Activated T-cell treated with anti-CD3 and anti-CD28 coated beads, Interleukin-2, amount 50 U/mL, for 72 hours (primary cell): ENCODE measurements around the gene MDGA2. TPM values are rescaled to one million over a fixed set of nuclear protein-coding genes. Genes with fewer than 3 reads are reported as not detected.

Source experiments
- ATAC-seq, 2 donors: fragments of 150-1000 bp; cut with Tn5 transposase; replicated peaks in 1 of 2; 2 replicates each; pipeline ENCODE4 v1.10.0; 2021; ENCODE audit warnings: moderate library complexity in 2 of 2, mild to moderate bottlenecking in 1 of 2
- DNase-seq, 2 donors: peaks; one replicate each; pipeline ENCODE4 v3.0.0; 2021 to 2022; ENCODE audit warnings: mixed read lengths in 1 of 2
- H3K27ac Mint-ChIP-seq: one replicate; pipeline ENCODE4 v1.8.0; 2022; ENCODE audit warnings: mild to moderate bottlenecking, moderate library complexity, mixed read lengths
- H3K27me3 Mint-ChIP-seq: one replicate; pipeline ENCODE4 v1.8.0; 2022; ENCODE audit warnings: low read depth, mixed read lengths
- H3K36me3 Mint-ChIP-seq, 2 donors: one replicate each; pipeline ENCODE4 v1.8.0; 2022; ENCODE audit warnings: mixed read lengths in 2 of 2, mild to moderate bottlenecking in 1 of 2; ENCODE audit not compliant: insufficient read depth in 2 of 2
- H3K4me1 Mint-ChIP-seq: one replicate; pipeline ENCODE4 v1.8.0; 2022; ENCODE audit warnings: low read depth, mixed read lengths
- H3K4me3 Mint-ChIP-seq, 2 donors: one replicate each; pipeline ENCODE4 v1.8.0; 2022; ENCODE audit warnings: mild to moderate bottlenecking in 2 of 2, mixed read lengths in 2 of 2, moderate library complexity in 2 of 2
- H3K9me3 Mint-ChIP-seq, 2 donors: one replicate each; pipeline ENCODE4 v1.8.0; 2022; ENCODE audit warnings: mixed read lengths in 2 of 2
- total RNA-seq, 2 donors: library from RNA; stranded (reverse); gene quantifications; one replicate each; pipeline ENCODE4 v1.2.3, GENCODE V29; 2022

MDGA2 gene
- total RNA-seq = not detected

DNA sequence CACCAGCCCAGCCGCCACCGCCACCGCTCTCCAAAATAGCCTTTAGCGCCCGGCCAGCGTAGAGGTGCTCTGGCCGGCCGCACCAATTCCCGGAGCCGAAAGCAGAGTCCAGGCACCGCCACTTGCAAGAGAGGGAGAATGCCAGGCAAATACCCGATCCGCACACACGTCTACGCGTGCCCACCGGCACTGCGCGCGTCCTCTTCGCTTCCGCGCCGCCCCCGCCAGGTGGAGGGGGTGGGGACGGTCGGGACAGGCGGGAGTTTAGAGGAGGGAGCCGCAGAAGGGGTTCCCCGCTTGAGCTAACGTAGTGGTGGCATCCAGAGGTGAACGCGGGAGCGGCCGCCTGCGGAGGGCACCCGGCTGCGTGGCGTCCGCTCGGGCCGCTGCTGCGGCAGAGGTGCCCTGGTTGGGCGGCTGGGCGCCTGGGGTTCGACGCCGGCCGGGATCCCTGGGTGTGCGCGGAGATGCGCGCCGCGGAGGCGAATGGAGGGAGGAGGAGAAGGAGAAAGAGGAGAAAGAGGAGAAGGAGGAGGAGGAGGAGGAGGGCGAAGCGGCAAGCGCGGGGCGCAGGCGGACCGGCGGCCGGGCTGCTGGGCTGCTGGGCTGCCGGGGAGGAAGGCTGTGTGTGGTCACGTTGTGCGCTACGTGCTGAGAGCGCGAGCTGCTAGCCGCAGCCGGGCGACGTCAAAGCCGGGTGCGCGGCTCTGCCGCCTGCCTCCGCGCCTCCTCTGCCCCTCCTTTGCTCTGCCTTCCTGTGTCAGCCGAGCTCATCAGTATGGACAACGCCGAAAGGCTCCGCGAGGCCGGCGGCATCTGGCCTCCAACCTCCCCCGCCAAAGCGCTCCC lies at the start of gene MDGA2:
Gene MDGA2 (minus strand): TSS at position 140 of the 849 bp plus-strand sequence.
- H3K27me3 Mint-ChIP-seq = peaks cover 43% of the 10 kb centered on the region
- H3K4me3 Mint-ChIP-seq = peak within 1 kb of the TSS; percentile 36 to 59
- no peaks in the 10 kb centered on the region for H3K9me3 Mint-ChIP-seq
- H3K36me3 Mint-ChIP-seq = peaks cover 0 to 4% of the 10 kb centered on the region in 2 donors
- no peaks in the 10 kb centered on the region for H3K4me1 Mint-ChIP-seq
- no peak for DNase-seq
- ATAC-seq = peak; percentile 26 to 36
- H3K27ac Mint-ChIP-seq = no peak within 1 kb of the TSS

DNA sequence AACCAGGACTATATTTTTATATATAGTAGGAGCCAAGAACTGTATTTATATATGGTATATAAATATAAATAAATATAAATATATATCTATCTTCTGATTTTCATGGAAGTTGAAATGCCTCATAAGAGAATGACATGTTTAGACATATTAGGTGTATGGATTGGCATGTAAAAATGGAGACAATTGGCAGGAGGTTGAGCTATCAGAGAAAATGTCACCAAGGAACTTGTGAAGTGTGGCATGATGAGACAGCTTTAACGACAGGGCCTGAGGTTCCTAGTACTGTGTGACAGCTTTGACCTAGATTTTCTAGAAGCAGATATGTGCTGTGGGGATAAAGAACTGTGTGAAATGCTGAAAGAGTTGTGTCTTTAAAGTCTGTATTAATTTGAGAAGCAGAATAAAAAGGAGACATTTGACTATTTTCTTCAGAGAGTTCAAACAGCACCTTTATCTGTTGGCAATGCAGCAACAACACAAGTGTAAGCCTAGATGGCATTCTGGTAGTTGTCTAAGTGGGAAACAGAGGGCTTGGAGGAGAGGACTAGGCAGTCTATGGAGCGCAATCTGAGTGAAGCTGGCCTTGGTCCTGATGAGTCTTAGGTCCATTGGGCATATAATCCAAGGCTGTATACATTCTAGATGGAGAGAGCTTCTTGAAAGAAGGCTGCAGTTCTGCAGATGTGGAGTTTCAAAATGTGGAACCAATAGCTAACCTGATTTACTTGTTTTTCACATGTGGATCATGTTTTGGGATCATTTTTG lies 47.7 kb upstream of the MDGA2 start:
- no peaks in the 10 kb centered on the region for H3K36me3 Mint-ChIP-seq
- no peak overlapping the region for H3K4me3 Mint-ChIP-seq
- ATAC-seq (no peak), DNase-seq (no peak)
- H3K4me1 Mint-ChIP-seq = no peaks in the 10 kb centered on the region
- no peaks in the 10 kb centered on the region for H3K27me3 Mint-ChIP-seq
- H3K27ac Mint-ChIP-seq = no peak overlapping the region
- peaks cover 1 to 4% of the 10 kb centered on the region in 2 donors for H3K9me3 Mint-ChIP-seq

DNA sequence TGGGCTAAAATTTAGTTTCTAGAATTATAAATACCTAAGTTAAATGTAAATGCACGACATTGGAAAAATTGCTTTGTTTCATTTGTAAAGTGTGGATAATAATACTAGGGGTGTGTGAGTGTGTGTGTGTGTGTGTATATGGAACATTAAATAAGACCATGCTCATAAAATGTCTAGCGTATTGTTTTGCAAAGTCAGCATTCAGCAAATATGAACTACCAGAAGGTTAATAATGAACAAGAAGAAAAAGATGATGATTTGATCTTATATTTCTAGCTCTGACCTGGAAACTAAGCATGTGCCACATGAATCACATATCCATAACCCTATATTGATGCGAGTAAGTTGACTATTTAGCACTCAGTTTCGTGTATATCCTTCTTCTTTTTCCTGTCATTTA lies 44.9 kb upstream of the MDGA2 start:
- Mint-ChIP-seq H3K4me1 (no peaks in the 10 kb centered on the region), H3K4me3 (no peak overlapping the region), H3K27me3 (no peaks in the 10 kb centered on the region), H3K9me3 (peaks cover 1 to 4% of the 10 kb centered on the region in 2 donors), H3K27ac (no peak overlapping the region), H3K36me3 (no peaks in the 10 kb centered on the region)
- ATAC-seq = no peak
- DNase-seq = no peak

DNA sequence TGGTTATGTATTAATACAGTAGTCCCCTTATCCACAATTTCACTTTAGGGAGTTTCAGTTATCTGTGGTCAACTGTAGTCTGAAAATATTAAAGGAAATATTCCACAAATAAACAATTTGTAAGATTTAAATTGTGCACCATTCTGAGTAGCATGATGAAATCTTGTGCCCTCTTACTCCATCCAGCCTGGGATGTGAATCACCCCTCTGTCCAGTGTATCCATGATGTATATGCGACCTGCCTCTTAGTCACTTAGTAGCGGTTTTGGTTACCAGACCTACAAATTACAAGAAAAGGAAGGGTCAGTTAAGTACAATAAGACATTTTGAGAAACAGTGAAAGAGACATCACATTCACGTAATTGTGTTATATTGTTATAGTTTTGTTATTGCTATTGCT lies 39.9 kb upstream of the MDGA2 start:
- Mint-ChIP-seq H3K9me3 (no peaks in the 10 kb centered on the region), H3K4me1 (no peaks in the 10 kb centered on the region), H3K27me3 (no peaks in the 10 kb centered on the region), H3K27ac (no peak overlapping the region), H3K36me3 (no peaks in the 10 kb centered on the region), H3K4me3 (no peak overlapping the region)
- DNase-seq (no peak), ATAC-seq (no peak)

DNA sequence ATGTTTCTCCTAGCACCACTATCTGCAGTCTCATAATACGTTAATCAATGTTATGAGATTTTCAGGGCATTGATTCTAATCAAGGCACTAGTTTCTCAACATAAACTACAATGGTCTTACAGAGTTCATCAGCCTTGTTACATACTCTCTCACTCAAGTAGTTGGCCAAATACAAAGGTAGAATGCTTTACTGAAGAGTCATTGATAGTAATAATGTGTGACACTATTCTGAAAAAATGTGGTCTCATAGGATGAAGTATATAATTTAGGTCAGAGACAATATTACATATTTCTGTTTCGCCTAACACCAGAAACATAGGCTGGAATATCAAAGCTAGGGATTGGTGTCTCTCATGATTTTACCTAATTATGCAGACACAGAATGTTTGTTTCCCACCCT lies 35.2 kb upstream of the MDGA2 start:
- Mint-ChIP-seq H3K4me3 (no peak overlapping the region), H3K9me3 (peaks cover 0 to 4% of the 10 kb centered on the region in 2 donors), H3K27ac (no peak overlapping the region), H3K36me3 (no peaks in the 10 kb centered on the region), H3K27me3 (no peaks in the 10 kb centered on the region), H3K4me1 (no peaks in the 10 kb centered on the region)
- DNase-seq (no peak), ATAC-seq (no peak)

DNA sequence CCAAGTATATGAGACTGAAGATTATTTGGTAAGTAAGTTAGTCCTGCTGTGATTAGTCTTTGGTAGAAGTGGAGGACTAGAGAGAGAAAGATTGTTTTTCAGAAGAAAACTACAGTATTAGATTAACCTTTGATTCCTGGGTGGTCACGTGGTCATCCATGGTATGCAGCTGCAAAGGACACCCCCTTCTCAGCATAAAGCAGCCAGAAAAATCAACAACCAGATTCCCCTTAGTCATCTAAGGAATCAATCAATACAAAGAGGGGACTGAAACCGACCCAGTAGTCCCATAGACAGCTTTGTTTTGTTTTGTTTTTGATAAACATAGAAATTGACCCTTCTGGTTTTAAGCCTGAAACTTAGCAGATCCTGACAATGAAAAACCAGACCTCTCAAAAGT lies 30.3 kb upstream of the MDGA2 start:
- DNase-seq (no peak), ATAC-seq (no peak)
- no peak overlapping the region for H3K4me3 Mint-ChIP-seq
- no peaks in the 10 kb centered on the region for H3K4me1 Mint-ChIP-seq
- H3K27me3 Mint-ChIP-seq = no peaks in the 10 kb centered on the region
- H3K27ac Mint-ChIP-seq = no peak overlapping the region
- H3K9me3 Mint-ChIP-seq = peaks cover 0 to 6% of the 10 kb centered on the region in 2 donors
- H3K36me3 Mint-ChIP-seq = no peaks in the 10 kb centered on the region

DNA sequence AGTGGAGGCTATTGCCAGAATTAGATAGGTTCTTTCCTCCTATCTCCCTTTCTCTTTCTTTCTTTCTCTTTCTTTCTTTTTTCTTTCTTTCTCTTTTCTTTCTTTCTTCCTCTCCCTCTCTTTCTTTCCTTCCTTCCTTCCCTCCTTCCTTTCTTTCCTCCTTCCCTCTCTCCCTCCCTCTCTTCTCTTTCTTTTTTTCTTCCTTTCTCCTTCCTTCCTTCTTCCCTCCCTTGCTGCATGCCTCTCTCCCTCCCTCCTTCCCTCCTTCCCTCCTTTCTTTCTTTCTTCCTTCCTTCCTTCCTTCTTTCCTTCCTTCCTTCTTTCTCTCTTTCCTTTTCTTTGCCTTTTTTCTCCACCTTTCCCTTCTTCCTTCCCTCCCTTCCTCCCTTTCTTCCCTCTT lies 16.4 kb upstream of the MDGA2 start:
- Mint-ChIP-seq H3K27ac (no peak overlapping the region), H3K4me1 (no peaks in the 10 kb centered on the region), H3K36me3 (peaks cover 2 to 3% of the 10 kb centered on the region in 2 donors), H3K4me3 (no peak overlapping the region), H3K9me3 (peaks cover 7 to 10% of the 10 kb centered on the region in 2 donors), H3K27me3 (no peaks in the 10 kb centered on the region)
- no peak for DNase-seq
- ATAC-seq = no peak

DNA sequence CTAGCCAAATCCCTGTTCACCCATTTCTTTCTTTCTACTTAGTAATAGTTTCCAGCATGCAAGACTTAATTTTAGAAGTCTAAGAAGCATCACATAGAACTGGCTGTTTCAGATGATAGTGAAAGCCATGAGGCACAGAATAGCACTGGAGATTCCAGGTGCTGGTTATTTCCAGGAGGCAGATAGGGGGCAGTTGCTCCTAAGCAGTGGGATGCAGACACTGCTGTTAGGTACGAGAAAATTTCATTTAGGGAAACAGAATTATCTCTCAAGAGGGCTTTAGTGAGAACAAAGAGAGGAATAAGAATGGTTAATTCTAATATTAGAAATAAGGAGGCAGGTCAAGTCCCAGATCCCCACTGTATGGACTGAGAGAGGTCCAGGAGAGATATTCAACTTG lies 3.6 kb upstream of the MDGA2 start:
- peaks cover 25% of the 10 kb centered on the region for H3K27me3 Mint-ChIP-seq
- no peaks in the 10 kb centered on the region for H3K4me1 Mint-ChIP-seq
- ATAC-seq (no peak), DNase-seq (no peak)
- no peaks in the 10 kb centered on the region for H3K9me3 Mint-ChIP-seq
- no peak overlapping the region for H3K27ac Mint-ChIP-seq
- H3K36me3 Mint-ChIP-seq = peaks cover 0 to 1% of the 10 kb centered on the region in 2 donors
- H3K4me3 Mint-ChIP-seq = no peak overlapping the region

DNA sequence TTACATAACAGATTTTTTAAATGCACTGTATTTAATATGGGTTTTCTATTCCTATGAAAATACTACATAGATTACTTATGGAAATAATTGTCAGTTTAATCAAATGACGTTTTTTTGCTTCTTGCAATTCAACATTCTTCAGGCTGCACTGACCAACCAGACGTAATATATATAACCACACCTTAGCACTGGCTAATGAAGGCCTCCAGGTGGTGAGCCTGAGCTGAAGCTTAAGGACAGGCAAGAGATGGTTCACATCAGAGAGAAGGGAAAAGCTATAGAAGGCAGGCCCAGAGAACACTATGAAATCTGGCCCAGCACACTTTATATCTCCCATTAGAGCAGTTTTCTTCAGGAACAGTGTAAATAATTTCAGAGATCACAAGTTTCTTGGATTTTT lies 2.8 kb upstream of the MDGA2 start:
- H3K36me3 Mint-ChIP-seq = peaks cover 0 to 4% of the 10 kb centered on the region in 2 donors
- no peak overlapping the region for H3K4me3 Mint-ChIP-seq
- no peak overlapping the region for H3K27ac Mint-ChIP-seq
- no peaks in the 10 kb centered on the region for H3K9me3 Mint-ChIP-seq
- no peaks in the 10 kb centered on the region for H3K4me1 Mint-ChIP-seq
- no peak for DNase-seq
- ATAC-seq = no peak
- peaks cover 32% of the 10 kb centered on the region for H3K27me3 Mint-ChIP-seq

DNA sequence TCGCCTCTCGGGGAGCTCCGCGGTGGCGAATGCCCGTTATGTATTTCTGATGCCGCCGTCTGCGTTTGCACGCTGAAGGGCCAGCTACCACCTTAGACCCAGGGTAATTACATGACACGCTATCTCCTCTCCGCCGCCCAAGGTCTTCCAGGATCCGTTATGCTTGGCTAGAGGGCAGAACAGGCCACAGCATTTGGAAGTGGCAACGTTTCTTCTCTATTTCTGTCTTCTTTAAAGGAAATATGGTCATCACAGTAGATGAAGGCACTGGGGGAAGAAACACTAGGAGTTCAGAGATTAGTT lies 861 bp upstream of the MDGA2 start:
- Mint-ChIP-seq H3K36me3 (peaks cover 0 to 4% of the 10 kb centered on the region in 2 donors), H3K27me3 (peaks cover 43% of the 10 kb centered on the region), H3K4me3 (peak overlapping the region in 1 of 2 donors; percentile 59), H3K27ac (no peak overlapping the region), H3K4me1 (no peaks in the 10 kb centered on the region), H3K9me3 (no peaks in the 10 kb centered on the region)
- ATAC-seq = no peak
- DNase-seq = no peak

DNA sequence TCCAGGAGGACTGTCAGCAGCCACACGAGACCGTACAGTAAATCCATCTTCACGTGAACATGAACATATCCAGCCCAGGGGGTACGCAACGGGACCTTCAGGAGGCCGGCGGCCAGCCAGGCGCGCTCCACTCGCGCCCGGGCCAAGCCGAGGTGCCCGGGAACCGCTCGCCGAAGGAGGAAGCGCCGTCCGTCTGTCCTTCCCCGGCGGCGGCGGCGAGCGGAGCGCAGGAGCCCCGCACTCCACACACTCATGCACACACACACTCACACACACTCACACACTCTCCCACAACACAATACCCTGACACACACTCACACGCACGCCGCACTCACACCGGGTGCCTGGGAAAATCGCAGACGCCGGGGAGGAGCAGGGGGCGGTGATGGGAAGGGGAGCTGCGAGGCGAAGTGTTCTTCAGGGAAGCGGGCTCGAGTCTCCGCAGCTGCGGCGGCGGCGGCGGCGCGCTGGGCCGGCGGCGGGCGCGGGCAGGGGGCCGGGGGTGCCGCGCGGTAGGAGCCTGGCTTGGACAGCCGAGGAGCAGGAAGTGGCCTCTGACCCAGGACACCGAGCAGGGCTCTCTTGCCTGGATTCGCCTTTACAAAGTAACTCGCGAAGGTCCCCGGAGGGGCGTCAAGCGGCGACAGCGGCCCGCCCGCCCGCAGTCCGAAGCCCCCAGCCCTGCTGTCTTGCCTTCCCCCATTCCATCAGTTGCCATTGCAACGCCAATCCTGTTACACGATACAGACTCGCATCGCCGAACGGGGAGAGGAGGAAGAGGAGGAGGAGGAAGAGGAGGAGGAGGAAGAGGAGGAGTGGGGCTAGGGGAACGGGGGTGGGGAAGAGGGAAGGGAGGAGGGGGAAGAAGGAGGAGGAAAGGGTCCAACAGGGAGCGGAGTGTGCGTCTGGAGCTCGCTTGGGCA lies 601 bp downstream of the MDGA2 start:
- H3K27ac Mint-ChIP-seq = no peak overlapping the region
- peaks cover 43% of the 10 kb centered on the region for H3K27me3 Mint-ChIP-seq
- no peaks in the 10 kb centered on the region for H3K4me1 Mint-ChIP-seq
- H3K9me3 Mint-ChIP-seq = no peaks in the 10 kb centered on the region
- ATAC-seq = no peak
- DNase-seq = no peak
- peaks cover 0 to 4% of the 10 kb centered on the region in 2 donors for H3K36me3 Mint-ChIP-seq
- H3K4me3 Mint-ChIP-seq = peak overlapping the region; percentile 36

DNA sequence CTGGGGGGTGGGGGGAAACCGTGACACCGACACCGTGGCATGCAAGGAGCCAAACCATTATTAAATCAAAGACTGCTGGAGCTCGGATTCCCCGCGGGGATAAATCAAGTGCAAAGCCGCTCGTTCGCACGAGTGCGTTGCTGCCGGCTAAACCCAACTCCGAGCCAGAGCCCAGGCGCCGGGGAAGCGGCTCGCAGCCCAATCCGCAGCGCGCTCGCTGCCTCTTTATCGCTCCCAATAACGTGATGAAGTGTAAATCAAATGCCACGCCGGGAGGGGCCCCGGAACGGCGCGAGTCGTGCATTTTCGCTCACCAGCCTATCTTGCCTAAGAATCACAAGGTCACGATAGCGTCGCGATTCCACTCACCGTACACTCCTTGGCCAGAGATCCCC lies 1.3 kb downstream of the MDGA2 start:
- Mint-ChIP-seq H3K9me3 (no peaks in the 10 kb centered on the region), H3K4me1 (no peaks in the 10 kb centered on the region), H3K4me3 (peak overlapping the region in 1 of 2 donors; percentile 36), H3K27me3 (peaks cover 43% of the 10 kb centered on the region), H3K27ac (no peak overlapping the region), H3K36me3 (peaks cover 0 to 4% of the 10 kb centered on the region in 2 donors)
- DNase-seq (no peak), ATAC-seq (no peak)
